ENCODE results near the gene TRIM28. TPM values are rescaled to one million over a fixed set of nuclear protein-coding genes. Genes with fewer than 3 reads are reported as not detected.

Gene TRIM28
- total RNA-seq, 1 experiment from 2014 or later, result 863 TPM

DNA sequence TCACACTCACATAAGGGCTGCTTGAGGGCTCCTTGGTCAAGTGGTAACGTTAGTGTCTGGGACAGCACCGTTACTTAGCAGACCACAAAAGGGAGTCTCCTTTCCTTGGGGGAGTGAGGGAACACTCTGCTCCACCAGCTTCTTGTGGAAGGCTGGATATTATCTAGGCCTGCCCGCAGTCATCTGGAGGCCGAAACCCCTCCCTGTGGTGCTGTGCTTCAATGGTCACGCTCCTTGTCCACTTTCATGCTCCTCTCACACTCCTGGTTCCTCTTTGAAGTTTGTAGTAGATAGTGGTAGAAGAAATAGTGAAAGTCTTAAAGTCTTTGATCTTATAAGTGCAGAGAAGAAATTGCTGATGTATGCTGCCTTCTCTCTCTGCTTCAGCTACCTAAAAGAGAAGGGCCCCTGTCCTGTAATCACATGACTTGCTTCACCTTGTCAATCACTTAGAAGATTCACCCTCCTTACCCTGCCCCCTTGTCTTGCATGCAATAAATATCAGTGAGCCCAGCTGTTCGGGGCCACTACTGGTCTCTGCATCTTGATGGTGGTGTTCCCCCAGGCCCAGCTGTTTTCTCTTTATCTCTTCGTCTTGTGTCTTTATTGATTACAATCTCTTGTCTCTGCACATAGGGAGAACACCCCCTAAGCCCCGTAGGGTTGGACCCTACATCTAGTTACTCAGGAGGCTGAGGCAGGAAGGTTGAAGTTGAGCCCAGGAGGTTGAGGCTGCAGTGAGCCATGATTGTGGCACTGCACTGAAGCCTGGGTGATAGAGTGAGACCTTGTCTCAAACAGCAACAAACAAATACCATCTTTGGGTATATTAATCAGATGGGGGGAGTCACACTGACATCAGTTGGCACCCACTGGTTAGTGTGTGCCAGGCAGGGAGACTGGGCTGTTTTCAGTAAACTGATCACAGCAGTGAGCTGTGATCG lies 40.9 kb downstream of the TRIM28 start:
- CTCF ChIA-PET, result no interaction called here
- Mint-ChIP-seq H3K4me1 (ENCODE audit: low read depth, unreplicated experiment) (no peaks in the 10 kb centered on the region), H3K27me3 (ENCODE audit: insufficient read depth, unreplicated experiment) (no peaks in the 10 kb centered on the region)

DNA sequence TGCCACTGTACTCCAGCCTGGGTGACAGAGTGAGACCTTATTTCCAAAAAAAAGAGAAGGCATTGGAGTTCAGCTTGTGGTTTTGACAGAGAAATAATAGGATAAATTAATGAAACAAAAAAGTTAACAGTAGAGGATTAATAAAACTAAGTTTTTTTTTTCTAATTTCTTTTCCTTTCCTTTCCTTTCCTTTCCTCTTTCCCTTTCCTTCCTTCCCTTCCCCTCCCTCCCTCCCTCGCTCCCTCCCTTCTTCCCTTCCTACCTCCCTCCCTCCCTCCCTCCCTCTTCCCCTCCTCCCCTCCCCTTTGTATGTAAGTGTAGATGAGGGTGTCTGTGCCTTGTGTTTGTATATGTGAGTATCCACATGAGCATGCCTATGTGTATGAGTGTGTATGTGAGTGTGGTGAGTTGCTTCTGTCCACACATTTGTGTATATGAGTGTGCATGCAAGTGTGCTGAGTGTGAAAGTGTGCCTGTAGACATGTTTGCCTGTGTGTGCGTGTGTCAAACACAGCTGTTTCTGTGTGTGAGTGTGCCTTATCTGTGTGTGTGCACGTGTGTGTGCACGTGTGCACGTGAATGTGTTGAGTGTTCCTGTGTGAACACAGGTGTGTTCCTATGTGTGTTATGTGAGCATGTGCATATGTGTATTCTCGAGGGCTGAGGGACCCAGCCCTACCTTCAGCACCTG lies 41.7 kb downstream of the TRIM28 start:
- CTCF ChIA-PET, result no interaction called here
- no TSS peak for BruUV-seq (replicated peaks)
- Mint-ChIP-seq H3K27ac (ENCODE audit: unreplicated experiment) (no peak overlapping the region), H3K9me3 (ENCODE audit: unreplicated experiment) (no peaks in the 10 kb centered on the region), H3K27me3 (ENCODE audit: insufficient read depth, unreplicated experiment) (no peaks in the 10 kb centered on the region), H3K4me1 (ENCODE audit: low read depth, unreplicated experiment) (no peaks in the 10 kb centered on the region), H3K4me3 (ENCODE audit: unreplicated experiment) (no peak overlapping the region), H3K36me3 (ENCODE audit: insufficient read depth, unreplicated experiment) (peaks cover 18% of the 10 kb centered on the region)
- TF ChIP-seq, protein P1, sequence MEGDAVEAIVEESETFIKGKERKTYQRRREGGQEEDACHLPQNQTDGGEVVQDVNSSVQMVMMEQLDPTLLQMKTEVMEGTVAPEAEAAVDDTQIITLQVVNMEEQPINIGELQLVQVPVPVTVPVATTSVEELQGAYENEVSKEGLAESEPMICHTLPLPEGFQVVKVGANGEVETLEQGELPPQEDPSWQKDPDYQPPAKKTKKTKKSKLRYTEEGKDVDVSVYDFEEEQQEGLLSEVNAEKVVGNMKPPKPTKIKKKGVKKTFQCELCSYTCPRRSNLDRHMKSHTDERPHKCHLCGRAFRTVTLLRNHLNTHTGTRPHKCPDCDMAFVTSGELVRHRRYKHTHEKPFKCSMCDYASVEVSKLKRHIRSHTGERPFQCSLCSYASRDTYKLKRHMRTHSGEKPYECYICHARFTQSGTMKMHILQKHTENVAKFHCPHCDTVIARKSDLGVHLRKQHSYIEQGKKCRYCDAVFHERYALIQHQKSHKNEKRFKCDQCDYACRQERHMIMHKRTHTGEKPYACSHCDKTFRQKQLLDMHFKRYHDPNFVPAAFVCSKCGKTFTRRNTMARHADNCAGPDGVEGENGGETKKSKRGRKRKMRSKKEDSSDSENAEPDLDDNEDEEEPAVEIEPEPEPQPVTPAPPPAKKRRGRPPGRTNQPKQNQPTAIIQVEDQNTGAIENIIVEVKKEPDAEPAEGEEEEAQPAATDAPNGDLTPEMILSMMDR (IDR thresholded peaks at IDR 0.05; ENCODE audit: insufficient read depth in 1 of 2, low read depth in 1 of 2, low read length in 1 of 2, severe bottlenecking in 1 of 2, unreplicated experiment in 1 of 2), result no peak
- POLR2A ChIA-PET, result no interaction called here
- DNase-seq, result no peak
- H3K4me3 ChIP-seq (ENCODE audit: low read depth, low read length), result no peak overlapping the region
- no peaks in the 10 kb centered on the region for H3K9me3 ChIP-seq
- no peaks in the 10 kb centered on the region for H3K27me3 ChIP-seq (replicated peaks; ENCODE audit: control insufficient read depth, insufficient read depth, low read length)
- H3K4me1 ChIP-seq, result no peaks in the 10 kb centered on the region
- intact Hi-C loops (cut with micrococcal nuclease; ENCODE audit: unreplicated experiment), result no loop called here
- no peaks in the 10 kb centered on the region; the same call in 1 of the 2 replicates for H3K36me3 ChIP-seq (ENCODE audit: control insufficient read depth, insufficient read depth, low read length)

More for the DNA sequence above, 40.9 kb downstream of the TRIM28 start:
- H3K36me3 ChIP-seq (ENCODE audit: control insufficient read depth, insufficient read depth, low read length), result no peaks in the 10 kb centered on the region; the same call in 1 of the 2 replicates
- H3K27ac Mint-ChIP-seq (ENCODE audit: unreplicated experiment), result no peak overlapping the region
- H3K4me3 ChIP-seq (ENCODE audit: low read depth, low read length), result no peak overlapping the region
- DNase-seq, result no peak
- H3K4me3 Mint-ChIP-seq (ENCODE audit: unreplicated experiment), result no peak overlapping the region
- TF ChIP-seq, protein P1 (IDR thresholded peaks at IDR 0.05; ENCODE audit: insufficient read depth in 1 of 2, low read depth in 1 of 2, low read length in 1 of 2, severe bottlenecking in 1 of 2, unreplicated experiment in 1 of 2), result no peak
- peaks cover 18% of the 10 kb centered on the region for H3K36me3 Mint-ChIP-seq (ENCODE audit: insufficient read depth, unreplicated experiment)
- no peaks in the 10 kb centered on the region for H3K27me3 ChIP-seq (replicated peaks; ENCODE audit: control insufficient read depth, insufficient read depth, low read length)
- no TSS peak for BruUV-seq (replicated peaks)
- no peaks in the 10 kb centered on the region for H3K4me1 ChIP-seq
- H3K9me3 Mint-ChIP-seq (ENCODE audit: unreplicated experiment), result no peaks in the 10 kb centered on the region
- intact Hi-C loops (cut with micrococcal nuclease; ENCODE audit: unreplicated experiment), result no loop called here
- no peaks in the 10 kb centered on the region for H3K9me3 ChIP-seq
- POLR2A ChIA-PET, result no interaction called here

DNA sequence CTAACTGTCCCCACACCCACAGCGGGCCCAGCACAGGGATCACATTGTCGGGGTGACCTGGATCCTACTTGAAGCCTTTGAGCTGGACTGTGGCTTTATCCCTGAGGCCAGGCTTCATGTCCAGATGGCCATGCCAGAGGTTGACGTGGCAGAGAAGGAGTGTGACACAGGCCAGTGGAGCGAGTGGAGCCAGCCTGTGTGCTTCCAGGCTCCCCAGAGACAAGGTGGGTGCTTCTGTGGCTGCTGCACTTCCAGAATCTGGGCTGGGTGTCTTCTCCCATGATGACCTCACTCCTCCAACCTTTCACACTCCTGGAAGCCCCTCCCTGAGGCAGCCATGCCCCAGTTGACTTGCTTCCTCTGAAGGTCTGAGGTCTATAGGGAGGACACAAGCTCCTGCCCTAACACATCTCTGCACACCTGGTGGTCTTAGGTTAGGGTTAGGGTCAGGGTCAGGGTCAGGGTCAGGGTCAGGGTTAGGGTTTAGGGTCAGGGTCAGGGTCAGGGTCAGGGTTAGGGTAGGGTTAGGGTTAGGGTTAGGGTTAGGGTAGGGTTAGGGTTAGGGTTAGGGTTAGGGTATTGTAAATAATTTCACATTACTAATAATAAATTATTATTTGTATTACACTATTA lies 42.4 kb downstream of the TRIM28 start:
- TF ChIP-seq, protein P1 (IDR thresholded peaks at IDR 0.05; ENCODE audit: insufficient read depth in 1 of 2, low read depth in 1 of 2, low read length in 1 of 2, severe bottlenecking in 1 of 2, unreplicated experiment in 1 of 2), result no peak
- ChIA-PET POLR2A (no interaction called here), CTCF (no interaction called here)
- no peaks in the 10 kb centered on the region for H3K4me1 Mint-ChIP-seq (ENCODE audit: low read depth, unreplicated experiment)
- intact Hi-C loops (cut with micrococcal nuclease; ENCODE audit: unreplicated experiment), result no loop called here
- no peaks in the 10 kb centered on the region for H3K27me3 Mint-ChIP-seq (ENCODE audit: insufficient read depth, unreplicated experiment)
- H3K9me3 Mint-ChIP-seq (ENCODE audit: unreplicated experiment), result no peaks in the 10 kb centered on the region
- no peaks in the 10 kb centered on the region for H3K27me3 ChIP-seq (replicated peaks; ENCODE audit: control insufficient read depth, insufficient read depth, low read length)
- DNase-seq, result no peak
- BruUV-seq (replicated peaks), result no TSS peak
- no peaks in the 10 kb centered on the region for H3K9me3 ChIP-seq
- H3K36me3 ChIP-seq (ENCODE audit: control insufficient read depth, insufficient read depth, low read length), result no peaks in the 10 kb centered on the region; the same call in 1 of the 2 replicates
- H3K36me3 Mint-ChIP-seq (ENCODE audit: insufficient read depth, unreplicated experiment), result peaks cover 14% of the 10 kb centered on the region
- no peaks in the 10 kb centered on the region for H3K4me1 ChIP-seq
- H3K27ac Mint-ChIP-seq (ENCODE audit: unreplicated experiment), result no peak overlapping the region
- no peak overlapping the region for H3K4me3 ChIP-seq (ENCODE audit: low read depth, low read length)
- no peak overlapping the region for H3K4me3 Mint-ChIP-seq (ENCODE audit: unreplicated experiment)
